HG02763 (cell line): Measurements from ENCODE around the gene RAB36.

Source experiments
- ATAC-seq: cut with Tn5 transposase; IDR thresholded peaks from one replicate; pipeline ENCODE4 v1.9.1; 2021; ENCODE audit warnings: mild to moderate bottlenecking, moderate library complexity; ENCODE audit not compliant: unreplicated experiment

RAB36 gene

GRCh38 chr22:23203452-23204124 is 58.3 kb downstream of the RAB36 start:
- ATAC-seq: no peak

- no peak for ATAC-seq
These were observed 58.8 kb downstream of the RAB36 start for GRCh38 chr22:23204125-23204488.

- no peak for ATAC-seq
These were observed 59.4 kb downstream of the RAB36 start for GRCh38 chr22:23204541-23205157.

GRCh38 chr22:23205339-23206049 is 60.2 kb downstream of the RAB36 start:
- no peak for ATAC-seq

GRCh38 chr22:23206915-23207314 is 61.6 kb downstream of the RAB36 start:
- no peak for ATAC-seq

- no peak for ATAC-seq
These were observed 62.6 kb downstream of the RAB36 start for GRCh38 chr22:23207729-23208393.

GRCh38 chr22:23210428-23211170 is 65.3 kb downstream of the RAB36 start:
- no peak for ATAC-seq

- ATAC-seq: no peak
These were observed 66.3 kb downstream of the RAB36 start for GRCh38 chr22:23211622-23212021.

- ATAC-seq: no peak
These were observed 67.1 kb downstream of the RAB36 start for GRCh38 chr22:23212061-23213021.

GRCh38 chr22:23213022-23213555 is 67.8 kb downstream of the RAB36 start:
- no peak for ATAC-seq

GRCh38 chr22:23213581-23214334 is 68.5 kb downstream of the RAB36 start:
- no peak for ATAC-seq
